Chondrocyte (in vitro differentiated cells): ENCODE measurements around the gene TRIM2. TPM values are rescaled to one million over a fixed set of nuclear protein-coding genes. Genes with fewer than 3 reads are reported as not detected.

Experiments used
- DNase-seq: peaks from one replicate; pipeline ENCODE4 v3.0.0; 2021; ENCODE audit warnings: mixed read lengths, low spot score
- H3K27ac Mint-ChIP-seq: one replicate; pipeline ENCODE4 v1.8.0; 2021; ENCODE audit warnings: mild to moderate bottlenecking, moderate library complexity, mixed read lengths; ENCODE audit not compliant: unreplicated experiment
- H3K27me3 Mint-ChIP-seq: 2 replicates; pipeline ENCODE4 v1.8.0; 2021; ENCODE audit warnings: low read depth, mixed read lengths
- H3K36me3 Mint-ChIP-seq: 2 replicates; pipeline ENCODE4 v1.8.0; 2021; ENCODE audit warnings: low read depth, mixed read lengths
- H3K4me1 Mint-ChIP-seq: 2 replicates; pipeline ENCODE4 v1.8.0; 2021; ENCODE audit warnings: low read depth, mild to moderate bottlenecking, mixed read lengths
- H3K4me3 Mint-ChIP-seq: one replicate; pipeline ENCODE4 v1.8.0; 2021; ENCODE audit warnings: mild to moderate bottlenecking, moderate library complexity, mixed read lengths; ENCODE audit not compliant: unreplicated experiment
- H3K9me3 Mint-ChIP-seq: 2 replicates; pipeline ENCODE4 v1.8.0; 2021; ENCODE audit warnings: low read depth, mixed read lengths
- total RNA-seq: library from RNA; stranded (reverse); gene quantifications from 3 replicates; pipeline ENCODE4 v1.2.1, GENCODE V29; 2021
- TF ChIP-seq, protein P1 (sequence below): fragments of 200-600 bp; sonication (generic); IDR thresholded peaks from 2 replicates; pipeline ENCODE4 v1.5.0; 2021; ENCODE audit warnings: antibody characterized with exemption, mild to moderate bottlenecking, moderate library complexity

Gene TRIM2
- total RNA-seq, 1 donor from 2014 or later: 18.2 TPM

DNA sequence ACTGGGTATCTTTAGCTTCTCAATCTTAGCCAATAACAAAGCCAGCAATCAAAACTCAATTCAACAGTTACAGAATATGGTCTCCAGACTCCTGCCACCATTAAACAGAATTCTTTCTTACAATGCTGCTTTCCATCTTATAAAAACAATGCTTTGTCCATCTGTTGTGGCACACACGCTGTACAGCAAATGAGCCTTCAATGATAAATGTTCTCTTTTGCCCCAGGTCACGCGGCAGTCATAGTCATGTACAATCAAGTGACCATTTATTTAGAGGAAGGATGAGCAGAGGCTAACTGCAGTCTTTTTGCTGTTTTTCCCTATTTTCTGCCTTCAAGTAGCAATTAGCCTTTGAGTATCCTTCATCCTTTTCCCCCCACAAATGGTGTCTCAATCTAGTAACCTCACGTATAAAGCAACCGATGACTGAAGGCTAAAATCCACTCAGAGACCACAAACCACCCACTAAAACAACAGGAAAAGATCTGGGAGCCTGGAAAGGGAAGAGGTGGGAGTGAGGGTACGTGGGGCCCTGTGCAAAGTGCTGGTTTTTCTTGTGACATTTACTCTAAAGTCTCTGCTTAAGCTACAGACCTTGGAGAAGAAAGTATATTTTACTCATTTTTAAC lies 24.4 kb downstream of the TRIM2 start:
- Mint-ChIP-seq H3K4me3 (no peak overlapping the region), H3K27ac (peak overlapping the region; percentile 60), H3K27me3 (no peaks in the 10 kb centered on the region), H3K9me3 (peaks cover 9% of the 10 kb centered on the region), H3K4me1 (peaks cover 45% of the 10 kb centered on the region), H3K36me3 (no peaks in the 10 kb centered on the region)
- DNase-seq: no peak
- TF ChIP-seq, protein P1, sequence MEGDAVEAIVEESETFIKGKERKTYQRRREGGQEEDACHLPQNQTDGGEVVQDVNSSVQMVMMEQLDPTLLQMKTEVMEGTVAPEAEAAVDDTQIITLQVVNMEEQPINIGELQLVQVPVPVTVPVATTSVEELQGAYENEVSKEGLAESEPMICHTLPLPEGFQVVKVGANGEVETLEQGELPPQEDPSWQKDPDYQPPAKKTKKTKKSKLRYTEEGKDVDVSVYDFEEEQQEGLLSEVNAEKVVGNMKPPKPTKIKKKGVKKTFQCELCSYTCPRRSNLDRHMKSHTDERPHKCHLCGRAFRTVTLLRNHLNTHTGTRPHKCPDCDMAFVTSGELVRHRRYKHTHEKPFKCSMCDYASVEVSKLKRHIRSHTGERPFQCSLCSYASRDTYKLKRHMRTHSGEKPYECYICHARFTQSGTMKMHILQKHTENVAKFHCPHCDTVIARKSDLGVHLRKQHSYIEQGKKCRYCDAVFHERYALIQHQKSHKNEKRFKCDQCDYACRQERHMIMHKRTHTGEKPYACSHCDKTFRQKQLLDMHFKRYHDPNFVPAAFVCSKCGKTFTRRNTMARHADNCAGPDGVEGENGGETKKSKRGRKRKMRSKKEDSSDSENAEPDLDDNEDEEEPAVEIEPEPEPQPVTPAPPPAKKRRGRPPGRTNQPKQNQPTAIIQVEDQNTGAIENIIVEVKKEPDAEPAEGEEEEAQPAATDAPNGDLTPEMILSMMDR: no peak

DNA sequence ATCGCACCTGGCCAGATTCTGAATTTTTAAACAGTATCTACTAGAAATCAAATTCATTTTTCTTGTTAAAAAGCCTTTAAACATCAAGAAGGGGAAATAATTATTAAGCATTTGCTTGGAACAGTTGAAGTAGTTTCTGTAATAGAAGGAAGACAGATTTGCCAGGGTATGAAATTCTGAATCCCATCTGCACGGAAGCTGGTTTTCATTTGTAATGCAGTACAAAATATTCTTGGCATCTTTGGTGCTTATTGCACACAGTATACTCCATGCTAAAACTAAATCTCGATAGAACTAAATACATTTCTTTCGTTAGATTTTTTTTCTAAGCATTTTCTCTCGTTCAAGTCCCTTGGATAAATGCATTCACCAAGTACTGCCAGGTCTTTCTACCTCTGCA lies 25.3 kb downstream of the TRIM2 start:
- no peak overlapping the region for H3K4me3 Mint-ChIP-seq
- no peak for DNase-seq
- H3K36me3 Mint-ChIP-seq: no peaks in the 10 kb centered on the region
- peaks cover 6% of the 10 kb centered on the region for H3K9me3 Mint-ChIP-seq
- no peaks in the 10 kb centered on the region for H3K27me3 Mint-ChIP-seq
- peaks cover 45% of the 10 kb centered on the region for H3K4me1 Mint-ChIP-seq
- TF ChIP-seq, protein P1: no peak
- no peak overlapping the region for H3K27ac Mint-ChIP-seq

DNA sequence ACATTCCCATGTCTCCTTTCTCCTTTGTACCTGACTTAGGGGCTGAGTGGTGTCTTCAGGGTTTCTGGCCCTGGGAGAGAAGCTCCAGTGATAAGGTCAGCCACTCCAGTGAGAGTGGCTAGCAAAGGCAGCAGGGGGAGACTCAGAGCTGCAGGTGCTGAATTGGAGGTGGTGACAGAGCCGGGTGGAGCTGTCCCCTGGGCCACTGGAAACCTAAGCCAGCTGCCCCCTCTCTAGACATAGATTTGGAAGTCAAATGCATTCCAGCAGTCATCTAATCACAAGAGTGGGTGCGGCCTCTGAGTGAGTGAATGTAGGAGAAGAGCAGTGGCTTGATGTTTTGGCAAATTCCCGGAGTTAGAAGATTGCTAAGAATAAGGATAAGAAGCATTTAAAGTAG lies 28.5 kb downstream of the TRIM2 start:
- no peak overlapping the region for H3K27ac Mint-ChIP-seq
- H3K4me3 Mint-ChIP-seq: no peak overlapping the region

DNA sequence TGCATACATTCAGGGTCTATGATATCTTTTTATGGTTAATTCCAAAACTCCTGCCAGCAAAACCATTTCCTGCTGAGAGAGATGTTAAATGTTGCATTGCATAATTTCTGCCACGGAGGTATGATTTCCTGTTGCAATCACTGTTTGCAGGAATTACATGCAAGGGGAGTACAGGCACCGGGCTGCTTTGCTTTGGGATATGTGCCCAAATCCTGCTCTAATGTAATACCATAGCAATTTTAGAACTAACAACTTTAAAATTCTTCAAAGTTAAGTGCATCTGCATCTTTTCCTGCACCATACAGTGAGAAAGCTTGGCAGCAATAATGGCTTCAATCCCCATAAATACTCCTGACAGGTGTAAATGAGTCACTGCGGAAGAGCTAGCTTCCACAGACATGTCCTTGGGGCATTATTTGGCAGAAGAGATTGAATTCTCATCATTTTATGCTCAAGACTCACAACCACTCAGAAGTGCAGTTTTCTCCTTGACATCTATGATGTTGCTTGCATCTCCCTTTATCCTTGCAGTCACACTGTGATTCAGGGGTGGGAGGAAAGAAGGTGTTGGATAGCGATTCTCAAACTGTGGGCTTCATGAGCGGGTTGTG lies 29.6 kb downstream of the TRIM2 start:
- no peak for DNase-seq
- H3K27me3 Mint-ChIP-seq: no peaks in the 10 kb centered on the region
- H3K9me3 Mint-ChIP-seq: no peaks in the 10 kb centered on the region
- no peaks in the 10 kb centered on the region for H3K36me3 Mint-ChIP-seq
- TF ChIP-seq, protein P1: no peak
- peak overlapping the region; percentile 87 for H3K27ac Mint-ChIP-seq
- H3K4me3 Mint-ChIP-seq: no peak overlapping the region
- peaks cover 38% of the 10 kb centered on the region for H3K4me1 Mint-ChIP-seq

More for the DNA sequence above, 28.5 kb downstream of the TRIM2 start:
- H3K9me3 Mint-ChIP-seq: no peaks in the 10 kb centered on the region
- no peak for DNase-seq
- TF ChIP-seq, protein P1: peak; percentile 36
- H3K36me3 Mint-ChIP-seq: no peaks in the 10 kb centered on the region
- H3K4me1 Mint-ChIP-seq: peaks cover 49% of the 10 kb centered on the region
- H3K27me3 Mint-ChIP-seq: no peaks in the 10 kb centered on the region

DNA sequence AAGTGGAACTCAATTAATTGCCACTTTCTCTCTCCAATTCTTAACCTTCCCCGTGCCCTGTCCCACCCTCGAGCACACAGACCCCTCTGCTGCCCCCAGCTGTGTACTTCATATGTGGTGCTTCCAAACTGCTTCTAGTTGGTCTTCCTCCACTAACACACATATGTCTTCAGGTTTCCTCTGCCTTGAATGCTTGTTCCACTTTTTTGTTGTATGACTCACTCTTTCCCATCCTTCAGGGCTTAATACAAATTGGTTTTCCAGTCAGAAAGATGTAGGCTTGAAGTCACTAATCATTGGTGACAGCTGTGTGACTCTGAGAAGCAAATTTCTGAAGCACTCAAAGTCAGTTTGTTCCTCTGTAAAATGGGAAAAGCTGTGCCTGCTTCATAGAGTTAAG lies 30.6 kb downstream of the TRIM2 start:
- no peak for DNase-seq
- Mint-ChIP-seq H3K27ac (no peak overlapping the region), H3K36me3 (no peaks in the 10 kb centered on the region)

More for the DNA sequence above, 30.6 kb downstream of the TRIM2 start:
- no peaks in the 10 kb centered on the region for H3K27me3 Mint-ChIP-seq
- peaks cover 29% of the 10 kb centered on the region for H3K4me1 Mint-ChIP-seq
- TF ChIP-seq, protein P1: no peak
- H3K4me3 Mint-ChIP-seq: no peak overlapping the region
- no peaks in the 10 kb centered on the region for H3K9me3 Mint-ChIP-seq
